ENCODE measurements around the gene SYT1.

- TF ChIP-seq POLR2A (IDR thresholded peaks at IDR 0.05) (no peak), CTCF (IDR thresholded peaks at IDR 0.05) (no peak)
These were observed 495.7 kb downstream of the SYT1 start for GRCh38 chr12:79360286-79360685.
